Activated naive CD4-positive, alpha-beta T cell treated with anti-CD3 and anti-CD28 coated beads for 36 hours (primary cell): ENCODE measurements around the gene OSCP1. TPM values are rescaled to one million over a fixed set of nuclear protein-coding genes. Genes with fewer than 3 reads are reported as not detected.
"Not testable (repeated sequence)": the region's sequence is repeated elsewhere in the genome, so short reads cannot be mapped to it uniquely, and the experiment has no call there.

Source experiments
- CTCF ChIA-PET: fragments of 350-600 bp; sonication (Branson Sonifier 250); formaldehyde crosslinking; loops from one replicate; lab custom pipeline; 2021; ENCODE audit warnings: antibody characterized with exemption; lab: Charles Lee
- DNase-seq: peaks from one replicate; pipeline ENCODE4 v3.0.0-alpha.2; 2020
- H3K27ac Mint-ChIP-seq: one replicate; pipeline ENCODE4 v1.8.0; 2021; ENCODE audit warnings: mild to moderate bottlenecking, mixed read lengths
- H3K27me3 Mint-ChIP-seq: one replicate; pipeline ENCODE4 v1.8.0; 2021; ENCODE audit warnings: low read depth, mixed read lengths
- H3K36me3 Mint-ChIP-seq: one replicate; pipeline ENCODE4 v1.8.0; 2021; ENCODE audit warnings: low read depth, mixed read lengths
- H3K4me1 Mint-ChIP-seq: one replicate; pipeline ENCODE4 v1.8.0; 2021; ENCODE audit warnings: low read depth, mixed read lengths
- H3K4me3 Mint-ChIP-seq: one replicate; pipeline ENCODE4 v1.8.0; 2021; ENCODE audit warnings: mild to moderate bottlenecking, moderate library complexity, mixed read lengths
- H3K9me3 Mint-ChIP-seq: one replicate; pipeline ENCODE4 v1.8.0; 2021; ENCODE audit warnings: mixed read lengths
- intact Hi-C: fragments of 100-400 bp; cut with micrococcal nuclease; formaldehyde crosslinking; loops from one replicate; pipeline ENCODE4 v1.15.1; 2023
- total RNA-seq, 2 experiments: library from RNA; stranded (reverse); gene quantifications; one replicate each; pipeline ENCODE4 v1.2.3, GENCODE V29; 2021

OSCP1 gene, protein sequence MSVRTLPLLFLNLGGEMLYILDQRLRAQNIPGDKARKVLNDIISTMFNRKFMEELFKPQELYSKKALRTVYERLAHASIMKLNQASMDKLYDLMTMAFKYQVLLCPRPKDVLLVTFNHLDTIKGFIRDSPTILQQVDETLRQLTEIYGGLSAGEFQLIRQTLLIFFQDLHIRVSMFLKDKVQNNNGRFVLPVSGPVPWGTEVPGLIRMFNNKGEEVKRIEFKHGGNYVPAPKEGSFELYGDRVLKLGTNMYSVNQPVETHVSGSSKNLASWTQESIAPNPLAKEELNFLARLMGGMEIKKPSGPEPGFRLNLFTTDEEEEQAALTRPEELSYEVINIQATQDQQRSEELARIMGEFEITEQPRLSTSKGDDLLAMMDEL
- total RNA-seq, result 1 to 10 TPM; 2.2 to 2.6 TPM

DNA sequence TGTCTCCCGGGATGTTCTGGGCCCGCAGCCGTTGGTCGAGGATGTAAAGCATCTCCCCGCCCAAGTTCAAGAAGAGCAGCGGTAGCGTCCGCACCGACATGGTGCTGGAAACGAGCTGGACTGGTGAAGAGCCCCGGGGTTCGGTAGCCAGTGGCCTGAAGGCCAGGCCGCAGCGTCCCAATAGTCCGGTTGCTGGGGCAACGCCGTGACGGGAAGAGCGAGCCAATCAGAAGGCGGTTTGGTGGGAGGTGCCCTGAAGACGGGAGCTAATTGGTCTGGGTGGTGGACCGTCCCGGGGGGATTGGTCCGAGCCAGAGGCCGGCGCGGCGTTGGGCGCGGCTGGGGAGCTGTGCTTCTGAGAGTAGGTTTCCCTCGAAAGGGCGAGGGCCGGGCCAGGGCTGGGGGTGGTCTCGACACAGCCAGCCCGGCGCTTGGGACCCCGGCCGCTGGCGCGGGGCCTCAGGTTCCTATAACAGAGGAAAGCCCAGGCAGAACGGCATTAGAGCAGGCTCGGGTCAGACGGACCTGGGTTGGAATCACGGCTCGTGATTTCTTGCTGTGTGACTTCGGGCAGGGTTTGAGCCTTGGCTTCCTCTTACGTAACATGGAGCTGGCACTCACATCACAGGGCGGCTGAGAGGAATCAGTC is at the start of gene OSCP1:
Gene OSCP1, minus strand, starts transcription at position 182 of the 649 bp plus-strand sequence. Its CDS starts 82 bp downstream, at position 100.
- CTCF ChIA-PET, result interaction anchor here (0.7 to 1.2 kb wide), 2 partner anchors 11 to 82 kb away, joined by 3 read pairs; no protein-coding TSS in a partner anchor
- DNase-seq, result peak; percentile 87
- intact Hi-C loops, result loop anchor here (1.0 kb wide), 2 partner anchors 14 to 226 kb away; partner anchors contain the start of genes MRPS15 and THRAP3
- Mint-ChIP-seq H3K27me3 (no peaks in the 10 kb centered on the region), H3K4me3 (peak within 1 kb of the TSS; percentile 90), H3K4me1 (peaks cover 17% of the 10 kb centered on the region), H3K36me3 (no peaks in the 10 kb centered on the region), H3K9me3 (no peaks in the 10 kb centered on the region), H3K27ac (peak within 1 kb of the TSS; percentile 71)

DNA sequence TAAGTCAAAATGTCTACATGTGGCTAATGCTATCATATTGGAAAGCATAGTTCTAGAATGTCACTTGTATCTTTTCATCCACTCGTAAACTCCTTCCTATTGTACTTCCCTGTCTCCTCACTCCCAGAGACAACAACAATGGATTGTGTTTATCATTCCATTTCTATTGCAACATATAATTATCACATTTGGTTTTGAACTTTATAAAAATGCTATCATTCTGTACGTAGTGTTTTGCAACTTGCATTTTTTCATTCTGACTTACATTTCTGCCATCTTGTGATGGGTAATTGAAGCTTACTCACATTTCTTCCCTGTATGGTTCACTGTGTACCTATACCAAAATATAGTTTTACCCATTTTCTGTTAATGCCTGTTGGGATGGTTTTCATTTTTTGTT is 47.0 kb upstream of the OSCP1 start:
- H3K4me1 Mint-ChIP-seq, result no peaks in the 10 kb centered on the region
- CTCF ChIA-PET, result interaction anchor here (1.8 kb wide), 1 partner anchor 52 kb away, joined by 3 read pairs; no protein-coding TSS in a partner anchor
- H3K9me3 Mint-ChIP-seq, result no peaks in the 10 kb centered on the region
- peaks cover 2% of the 10 kb centered on the region for H3K27me3 Mint-ChIP-seq
- intact Hi-C loops, result no loop called here
- H3K27ac Mint-ChIP-seq, result no peak overlapping the region
- H3K36me3 Mint-ChIP-seq, result no peaks in the 10 kb centered on the region
- DNase-seq, result no peak
- no peak overlapping the region for H3K4me3 Mint-ChIP-seq

DNA sequence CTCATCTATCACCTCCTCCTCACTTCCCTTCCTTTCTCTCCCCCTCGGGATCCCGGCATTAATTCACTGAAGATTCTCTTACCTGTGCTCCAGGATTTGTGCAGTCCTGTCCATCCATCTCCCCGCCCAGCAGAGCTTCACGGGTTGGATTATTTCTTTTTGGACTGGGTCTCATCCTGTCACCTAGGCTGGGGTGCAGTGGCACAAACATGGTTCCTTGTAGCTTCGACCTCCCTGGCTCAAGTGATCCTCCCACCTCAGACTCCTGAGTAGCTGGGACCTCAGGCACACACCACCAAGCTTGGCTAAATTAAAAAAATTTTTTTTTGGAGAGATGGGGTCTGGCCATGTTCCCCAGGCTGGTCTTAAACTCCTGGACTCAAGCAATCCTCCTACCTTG is 44.7 kb upstream of the OSCP1 start:
- Mint-ChIP-seq H3K4me3 (no peak overlapping the region), H3K27me3 (peaks cover 2% of the 10 kb centered on the region), H3K27ac (no peak overlapping the region), H3K9me3 (no peaks in the 10 kb centered on the region), H3K4me1 (peaks cover 3% of the 10 kb centered on the region), H3K36me3 (no peaks in the 10 kb centered on the region)
- intact Hi-C loops, result no loop called here
- DNase-seq, result no peak
- CTCF ChIA-PET, result interaction anchor here (1.0 kb wide), 1 partner anchor 21 kb away, joined by 3 read pairs; no protein-coding TSS in a partner anchor

DNA sequence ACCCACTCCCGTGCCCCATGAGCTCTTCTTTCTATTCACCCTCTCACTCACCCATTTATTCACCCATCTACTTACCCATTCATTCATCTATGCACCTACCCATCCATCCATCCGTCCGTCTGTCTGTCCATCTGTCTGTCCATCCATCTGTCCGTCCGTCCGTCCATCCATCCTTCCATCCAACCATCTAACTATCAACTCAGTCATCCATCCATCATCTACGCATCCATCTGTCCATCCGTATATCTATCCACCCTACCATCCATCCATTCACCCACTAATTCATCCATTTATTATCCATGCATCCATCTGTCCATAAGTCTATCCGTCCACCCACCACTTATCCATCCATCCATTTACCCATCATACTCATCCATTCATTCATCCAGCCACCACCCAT is 43.3 kb upstream of the OSCP1 start:
- CTCF ChIA-PET, result no interaction called here
- no peaks in the 10 kb centered on the region for H3K9me3 Mint-ChIP-seq
- intact Hi-C loops, result no loop called here
- H3K4me1 Mint-ChIP-seq, result peaks cover 3% of the 10 kb centered on the region
- DNase-seq, result no peak
- H3K4me3 Mint-ChIP-seq, result no peak overlapping the region
- peaks cover 2% of the 10 kb centered on the region for H3K27me3 Mint-ChIP-seq
- H3K36me3 Mint-ChIP-seq, result no peaks in the 10 kb centered on the region
- H3K27ac Mint-ChIP-seq, result no peak overlapping the region

DNA sequence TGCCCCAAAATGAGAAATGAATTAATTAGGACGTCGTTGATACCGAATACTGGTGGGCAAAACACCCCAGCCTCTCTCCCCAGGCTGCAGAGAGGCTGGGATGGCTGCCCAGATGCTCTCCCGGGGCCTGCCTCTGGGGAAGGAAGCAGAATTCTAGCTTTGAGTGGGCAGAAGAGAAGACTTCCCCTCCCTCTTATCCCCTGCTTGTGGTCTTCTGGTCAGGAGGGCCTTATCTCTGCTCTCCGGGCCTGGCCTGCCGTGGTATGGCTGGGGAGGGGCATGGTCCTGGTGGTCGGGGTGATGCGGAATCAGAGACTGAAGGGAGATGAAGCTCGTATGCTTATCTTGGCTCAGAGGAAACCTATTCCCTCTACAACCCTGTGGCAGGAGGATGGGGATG is 42.2 kb upstream of the OSCP1 start:
- Mint-ChIP-seq H3K36me3 (no peaks in the 10 kb centered on the region), H3K4me3 (no peak overlapping the region), H3K9me3 (no peaks in the 10 kb centered on the region), H3K27me3 (peaks cover 2% of the 10 kb centered on the region), H3K27ac (no peak overlapping the region), H3K4me1 (peaks cover 3% of the 10 kb centered on the region)
- intact Hi-C loops, result no loop called here
- no peak for DNase-seq
- CTCF ChIA-PET, result no interaction called here

DNA sequence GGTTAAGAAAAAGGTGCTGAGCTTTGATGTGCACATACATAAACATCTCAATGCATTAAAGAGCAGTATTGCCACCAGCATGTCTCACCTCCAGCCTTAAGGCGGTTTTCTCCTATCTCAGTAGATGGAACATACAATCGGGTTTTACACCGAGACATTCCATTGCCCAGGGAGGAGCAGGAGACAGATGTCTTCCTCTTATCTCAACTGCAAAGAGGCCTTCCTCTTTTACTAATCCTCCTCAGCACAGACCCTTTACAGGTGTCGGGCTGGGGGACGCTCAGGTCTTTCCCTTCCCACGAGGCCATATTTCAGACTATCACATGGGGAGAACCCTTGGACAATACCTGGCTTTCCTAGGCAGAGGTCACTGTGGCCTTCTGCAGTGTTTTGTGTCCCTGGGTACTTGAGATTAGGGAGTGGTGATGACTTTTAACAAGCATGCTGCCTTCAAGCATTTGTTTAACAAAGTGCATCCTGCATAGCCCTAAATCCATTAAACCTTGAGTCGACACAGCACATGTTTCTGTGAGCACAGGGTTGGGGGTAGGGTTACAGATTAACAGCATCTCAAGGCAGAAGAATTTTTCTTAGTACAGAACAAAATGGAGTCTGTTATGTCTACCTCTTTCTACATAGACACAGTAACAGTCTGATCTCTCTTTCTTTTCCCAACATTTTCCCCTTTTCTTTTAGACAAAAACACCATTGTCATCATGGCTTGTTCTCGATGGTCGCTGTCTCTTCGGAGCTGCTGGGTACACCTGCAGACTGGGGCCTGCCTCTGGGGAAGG is 39.2 kb upstream of the OSCP1 start:
- H3K4me1 Mint-ChIP-seq, H3K36me3 Mint-ChIP-seq, H3K9me3 Mint-ChIP-seq, H3K27ac Mint-ChIP-seq, intact Hi-C loops, H3K27me3 Mint-ChIP-seq, DNase-seq, H3K4me3 Mint-ChIP-seq, CTCF ChIA-PET: not testable (repeated sequence)

DNA sequence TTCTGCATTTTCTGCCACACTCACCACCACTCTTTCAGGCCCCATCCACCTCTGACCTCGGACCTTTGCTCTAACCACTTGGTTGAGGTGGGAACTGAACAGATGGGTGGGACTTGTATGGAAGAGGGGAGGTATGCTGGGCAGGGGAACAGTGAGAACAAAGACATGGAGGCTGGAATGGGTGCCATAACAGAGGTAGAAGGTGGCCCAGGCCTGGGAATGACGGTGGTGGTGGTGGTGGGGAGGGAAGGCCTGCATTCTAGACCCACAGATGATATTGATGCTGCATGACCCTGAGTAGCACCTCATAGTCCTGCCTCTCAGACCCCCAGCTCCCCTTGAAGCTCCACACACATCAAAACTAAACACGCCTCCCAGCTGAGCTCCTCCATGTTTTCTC is 37.7 kb upstream of the OSCP1 start:
- no peak for DNase-seq
- CTCF ChIA-PET, result interaction anchor here (1.4 kb wide), 1 partner anchor 28 kb away, joined by 6 read pairs; no protein-coding TSS in a partner anchor
- intact Hi-C loops, result no loop called here
- peaks cover 3% of the 10 kb centered on the region for H3K4me1 Mint-ChIP-seq
- no peak overlapping the region for H3K27ac Mint-ChIP-seq
- H3K9me3 Mint-ChIP-seq, result no peaks in the 10 kb centered on the region
- no peaks in the 10 kb centered on the region for H3K27me3 Mint-ChIP-seq
- no peaks in the 10 kb centered on the region for H3K36me3 Mint-ChIP-seq
- H3K4me3 Mint-ChIP-seq, result no peak overlapping the region

DNA sequence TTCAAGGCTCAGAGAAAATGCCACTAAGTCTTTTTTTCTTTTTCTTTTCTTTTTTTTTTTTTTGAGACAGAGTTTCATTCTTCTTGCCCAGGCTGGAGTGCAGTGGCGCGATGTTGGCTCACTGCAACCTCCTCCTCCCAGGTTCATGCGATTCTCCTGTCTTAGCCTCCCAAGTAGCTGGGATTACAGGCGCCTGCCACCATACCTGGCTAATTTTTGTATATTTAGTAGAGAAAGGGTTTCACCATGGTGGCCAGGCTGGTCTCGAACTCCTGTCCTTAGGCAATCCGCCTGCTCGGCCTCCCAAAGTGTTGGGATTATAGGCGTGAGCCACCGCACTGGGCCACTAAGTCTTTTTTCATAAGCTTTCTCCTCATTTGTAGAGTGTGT is 37.1 kb upstream of the OSCP1 start:
- H3K27ac Mint-ChIP-seq, H3K4me1 Mint-ChIP-seq, H3K36me3 Mint-ChIP-seq, H3K27me3 Mint-ChIP-seq, H3K9me3 Mint-ChIP-seq, H3K4me3 Mint-ChIP-seq, DNase-seq, intact Hi-C loops: not testable (repeated sequence)
- CTCF ChIA-PET, result interaction anchor here (1.4 kb wide), 1 partner anchor 29 kb away, joined by 6 read pairs; no protein-coding TSS in a partner anchor

DNA sequence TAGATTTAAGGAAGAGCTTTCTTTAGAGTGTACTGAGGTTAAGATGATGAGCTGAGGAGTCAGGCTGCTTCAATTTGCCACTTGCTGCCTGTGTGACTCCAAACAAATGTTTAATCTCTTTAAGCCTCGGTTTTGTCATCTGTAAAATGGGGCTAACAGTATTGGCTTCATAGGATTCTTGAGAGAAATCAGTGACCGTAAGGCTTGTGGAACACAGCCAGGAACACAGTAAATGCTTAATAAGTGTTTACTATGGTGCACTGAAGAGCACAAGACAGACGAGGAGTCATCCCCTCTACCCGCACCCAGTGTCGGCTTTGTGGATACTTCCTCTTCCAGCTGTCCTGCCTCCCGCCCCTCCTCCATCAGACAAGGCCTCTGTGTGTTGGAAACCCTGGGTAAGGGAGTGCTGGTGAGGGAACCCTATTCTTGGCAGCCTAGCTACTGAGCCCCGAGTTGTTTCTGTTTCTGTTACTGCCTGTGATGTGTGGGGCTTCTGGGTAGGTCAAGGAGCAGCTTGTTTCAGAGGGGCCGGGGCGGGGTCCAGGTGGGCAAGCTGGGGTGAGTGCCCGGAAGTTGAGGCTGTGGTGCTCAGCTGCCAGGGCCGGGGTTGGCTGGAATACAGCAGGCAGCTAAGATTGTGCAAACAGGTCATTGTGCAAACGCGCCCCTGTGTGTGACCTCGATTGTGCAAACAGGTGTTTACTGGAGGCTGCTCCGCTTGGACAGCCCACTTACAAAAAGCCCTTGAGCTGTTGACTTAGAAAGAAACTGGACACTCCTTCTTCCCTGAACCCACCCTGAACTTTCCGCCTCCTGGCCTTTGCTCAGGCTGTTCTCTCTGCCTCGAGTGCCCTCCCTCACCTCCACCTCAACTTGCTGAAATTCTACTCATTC is 36.4 kb upstream of the OSCP1 start:
- Mint-ChIP-seq H3K4me3 (no peak overlapping the region), H3K36me3 (no peaks in the 10 kb centered on the region), H3K4me1 (peaks cover 14% of the 10 kb centered on the region), H3K27ac (no peak overlapping the region), H3K9me3 (no peaks in the 10 kb centered on the region), H3K27me3 (no peaks in the 10 kb centered on the region)
- CTCF ChIA-PET, result no interaction called here
- DNase-seq, result no peak
- intact Hi-C loops, result no loop called here

DNA sequence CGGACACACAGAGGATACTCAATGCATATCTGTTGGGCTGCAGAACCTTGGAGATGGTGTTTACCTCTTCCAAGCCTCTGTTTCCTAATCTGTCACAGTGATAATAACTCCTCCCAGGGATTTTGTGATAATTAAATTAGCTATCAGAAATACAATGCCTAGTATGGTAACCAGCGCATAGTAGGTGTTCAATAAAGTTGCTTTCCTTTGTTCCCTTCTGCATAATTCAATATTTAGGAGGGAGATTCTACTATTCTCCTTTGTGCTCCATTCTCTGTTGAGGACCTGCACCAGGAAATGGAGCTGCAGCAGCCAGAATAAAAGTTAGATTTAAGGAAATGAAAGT is 35.8 kb upstream of the OSCP1 start:
- H3K36me3 Mint-ChIP-seq, result no peaks in the 10 kb centered on the region
- no peak for DNase-seq
- no peaks in the 10 kb centered on the region for H3K27me3 Mint-ChIP-seq
- no peaks in the 10 kb centered on the region for H3K9me3 Mint-ChIP-seq
- CTCF ChIA-PET, result no interaction called here
- H3K4me3 Mint-ChIP-seq, result no peak overlapping the region
- no peak overlapping the region for H3K27ac Mint-ChIP-seq
- intact Hi-C loops, result no loop called here
- peaks cover 14% of the 10 kb centered on the region for H3K4me1 Mint-ChIP-seq

DNA sequence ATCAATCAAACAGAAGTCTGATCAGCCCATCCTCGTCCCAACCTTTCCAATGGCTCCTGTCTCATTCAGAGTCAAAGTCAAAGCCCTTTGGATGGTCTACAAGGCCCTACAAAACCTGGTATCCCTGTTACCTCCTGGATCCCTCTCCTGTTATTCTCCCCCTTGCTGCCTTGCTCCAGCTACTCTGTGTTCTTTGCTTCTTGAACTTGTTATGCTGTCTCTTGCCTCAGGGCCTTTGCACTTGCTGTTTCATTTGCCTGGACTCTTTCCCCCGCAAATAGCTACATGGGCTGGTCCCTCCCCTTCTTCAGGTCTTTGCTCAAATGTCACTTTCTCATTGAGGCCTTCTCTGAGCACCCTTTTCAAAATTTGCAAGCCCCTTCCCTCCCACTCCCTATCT is 33.8 kb upstream of the OSCP1 start:
- H3K9me3 Mint-ChIP-seq, result no peaks in the 10 kb centered on the region
- peaks cover 12% of the 10 kb centered on the region for H3K4me1 Mint-ChIP-seq
- intact Hi-C loops, result no loop called here
- no peaks in the 10 kb centered on the region for H3K27me3 Mint-ChIP-seq
- H3K4me3 Mint-ChIP-seq, result no peak overlapping the region
- no peaks in the 10 kb centered on the region for H3K36me3 Mint-ChIP-seq
- CTCF ChIA-PET, result interaction anchor here (0.6 to 1.4 kb wide), 2 partner anchors 97 to 124 kb away, joined by 3 to 5 read pairs; no protein-coding TSS in a partner anchor
- no peak for DNase-seq
- H3K27ac Mint-ChIP-seq, result no peak overlapping the region
